ENCODE data around the gene ZNF580. TPM values are rescaled to one million over a fixed set of nuclear protein-coding genes. Genes with fewer than 3 reads are reported as not detected.

Gene ZNF580
- total RNA-seq, 1 donor from 2014 or later, result 41.8 TPM

DNA sequence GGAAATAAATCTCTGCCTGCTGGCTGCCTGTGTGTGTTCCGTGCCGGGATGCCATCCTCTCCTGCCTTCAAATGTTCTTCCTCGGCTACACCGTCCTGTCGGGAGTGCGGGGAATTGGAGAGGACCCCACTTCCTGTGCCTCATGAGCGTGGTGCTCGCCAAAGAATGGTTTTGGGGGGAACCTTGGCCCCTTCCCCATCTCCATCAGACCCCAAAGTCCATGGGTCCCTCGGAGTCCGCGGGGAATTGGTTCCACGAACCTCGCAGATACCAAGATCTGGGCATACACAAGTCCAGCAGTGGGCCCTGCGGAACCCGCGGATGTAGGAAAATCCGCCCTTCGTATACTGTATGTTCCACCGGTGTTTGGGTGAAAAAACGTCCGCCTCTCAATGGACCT is 37.7 kb upstream of the ZNF580 start:
- Mint-ChIP-seq H3K27ac (ENCODE audit: unreplicated experiment) (no peak overlapping the region), H3K27me3 (ENCODE audit: low read depth) (no peaks in the 10 kb centered on the region), H3K36me3 (ENCODE audit: low read depth) (peaks cover 5% of the 10 kb centered on the region), H3K4me3 (peak overlapping the region; percentile 69), H3K4me1 (peaks cover 48% of the 10 kb centered on the region), H3K9me3 (peaks cover 5% of the 10 kb centered on the region)
- DNase-seq (ENCODE audit: low read depth, low spot score), result no peak
- TF ChIP-seq, protein P1, sequence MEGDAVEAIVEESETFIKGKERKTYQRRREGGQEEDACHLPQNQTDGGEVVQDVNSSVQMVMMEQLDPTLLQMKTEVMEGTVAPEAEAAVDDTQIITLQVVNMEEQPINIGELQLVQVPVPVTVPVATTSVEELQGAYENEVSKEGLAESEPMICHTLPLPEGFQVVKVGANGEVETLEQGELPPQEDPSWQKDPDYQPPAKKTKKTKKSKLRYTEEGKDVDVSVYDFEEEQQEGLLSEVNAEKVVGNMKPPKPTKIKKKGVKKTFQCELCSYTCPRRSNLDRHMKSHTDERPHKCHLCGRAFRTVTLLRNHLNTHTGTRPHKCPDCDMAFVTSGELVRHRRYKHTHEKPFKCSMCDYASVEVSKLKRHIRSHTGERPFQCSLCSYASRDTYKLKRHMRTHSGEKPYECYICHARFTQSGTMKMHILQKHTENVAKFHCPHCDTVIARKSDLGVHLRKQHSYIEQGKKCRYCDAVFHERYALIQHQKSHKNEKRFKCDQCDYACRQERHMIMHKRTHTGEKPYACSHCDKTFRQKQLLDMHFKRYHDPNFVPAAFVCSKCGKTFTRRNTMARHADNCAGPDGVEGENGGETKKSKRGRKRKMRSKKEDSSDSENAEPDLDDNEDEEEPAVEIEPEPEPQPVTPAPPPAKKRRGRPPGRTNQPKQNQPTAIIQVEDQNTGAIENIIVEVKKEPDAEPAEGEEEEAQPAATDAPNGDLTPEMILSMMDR (conservative IDR thresholded peaks at IDR 0.05), result no peak

DNA sequence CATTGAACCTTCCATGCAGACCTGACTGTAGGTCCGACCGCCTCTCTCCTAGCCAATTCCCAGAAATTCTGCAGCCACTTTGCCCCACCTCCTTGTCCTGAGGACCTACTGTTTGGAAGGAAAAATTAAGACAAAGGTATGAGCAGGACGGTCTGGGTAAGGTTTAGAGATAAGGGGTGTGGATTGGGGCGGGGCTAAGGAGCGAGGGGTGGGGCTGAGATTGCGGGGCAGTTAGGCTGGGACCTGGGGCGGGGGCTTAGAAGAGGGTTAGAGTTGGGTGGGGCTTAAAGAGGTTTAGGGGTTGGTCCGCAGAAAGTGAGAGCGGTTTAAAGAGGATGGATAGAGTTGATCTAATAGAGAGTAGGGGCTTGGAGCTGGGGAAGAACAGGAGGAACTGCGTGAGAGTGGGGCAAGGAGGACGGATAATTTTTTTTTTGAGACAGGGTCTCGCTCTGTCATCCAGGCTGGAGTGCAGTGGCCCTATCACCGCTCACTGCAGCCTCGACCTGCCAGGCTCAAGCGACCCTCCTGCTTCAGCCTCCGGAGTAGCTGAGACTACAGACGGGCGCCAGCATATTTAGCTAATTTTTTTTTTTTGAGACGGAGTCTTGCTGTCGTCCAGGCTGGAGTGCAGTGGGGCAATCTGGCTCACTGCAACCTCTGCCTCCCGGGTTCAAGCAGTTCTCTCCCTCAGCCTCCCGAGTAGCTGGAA is 37.1 kb upstream of the ZNF580 start:
- peaks cover 2% of the 10 kb centered on the region for H3K9me3 Mint-ChIP-seq
- peak overlapping the region; percentile 69 for H3K4me3 Mint-ChIP-seq
- TF ChIP-seq, protein P1 (conservative IDR thresholded peaks at IDR 0.05), result no peak
- peaks cover 48% of the 10 kb centered on the region for H3K4me1 Mint-ChIP-seq
- no peak overlapping the region for H3K27ac Mint-ChIP-seq (ENCODE audit: unreplicated experiment)
- DNase-seq (ENCODE audit: low read depth, low spot score), result no peak
- H3K36me3 Mint-ChIP-seq (ENCODE audit: low read depth), result peaks cover 2% of the 10 kb centered on the region
- no peaks in the 10 kb centered on the region for H3K27me3 Mint-ChIP-seq (ENCODE audit: low read depth)

DNA sequence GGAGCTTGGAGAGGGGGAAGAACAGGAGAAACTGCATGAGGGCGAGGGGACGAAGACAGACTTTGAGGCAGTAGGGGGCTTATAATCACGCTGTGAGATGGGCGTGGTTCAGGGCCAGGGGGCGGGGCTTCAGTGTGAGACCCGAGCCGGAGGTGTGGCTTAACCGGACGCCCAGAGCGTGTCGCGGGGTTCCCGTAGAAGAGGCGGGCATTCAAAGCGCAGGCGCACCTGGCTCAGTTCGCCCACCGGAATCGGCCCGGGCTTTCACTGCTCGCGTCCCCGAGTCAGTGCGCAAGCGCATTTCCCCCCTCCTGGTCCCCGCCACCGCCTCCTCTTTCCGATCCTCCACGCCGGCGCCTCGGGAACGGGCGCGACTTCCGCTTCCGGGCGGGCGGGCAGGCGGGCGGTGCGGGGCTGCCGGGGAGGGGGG is 35.6 kb upstream of the ZNF580 start:
- peaks cover 50% of the 10 kb centered on the region for H3K4me1 Mint-ChIP-seq
- DNase-seq (ENCODE audit: low read depth, low spot score), result peak; percentile 99
- H3K27ac Mint-ChIP-seq (ENCODE audit: unreplicated experiment), result peak overlapping the region; percentile 92
- H3K4me3 Mint-ChIP-seq, result peak overlapping the region; percentile 93
- peaks cover 7% of the 10 kb centered on the region for H3K36me3 Mint-ChIP-seq (ENCODE audit: low read depth)
- H3K27me3 Mint-ChIP-seq (ENCODE audit: low read depth), result no peaks in the 10 kb centered on the region
- H3K9me3 Mint-ChIP-seq, result no peaks in the 10 kb centered on the region
- TF ChIP-seq, protein P1 (conservative IDR thresholded peaks at IDR 0.05), result no peak

DNA sequence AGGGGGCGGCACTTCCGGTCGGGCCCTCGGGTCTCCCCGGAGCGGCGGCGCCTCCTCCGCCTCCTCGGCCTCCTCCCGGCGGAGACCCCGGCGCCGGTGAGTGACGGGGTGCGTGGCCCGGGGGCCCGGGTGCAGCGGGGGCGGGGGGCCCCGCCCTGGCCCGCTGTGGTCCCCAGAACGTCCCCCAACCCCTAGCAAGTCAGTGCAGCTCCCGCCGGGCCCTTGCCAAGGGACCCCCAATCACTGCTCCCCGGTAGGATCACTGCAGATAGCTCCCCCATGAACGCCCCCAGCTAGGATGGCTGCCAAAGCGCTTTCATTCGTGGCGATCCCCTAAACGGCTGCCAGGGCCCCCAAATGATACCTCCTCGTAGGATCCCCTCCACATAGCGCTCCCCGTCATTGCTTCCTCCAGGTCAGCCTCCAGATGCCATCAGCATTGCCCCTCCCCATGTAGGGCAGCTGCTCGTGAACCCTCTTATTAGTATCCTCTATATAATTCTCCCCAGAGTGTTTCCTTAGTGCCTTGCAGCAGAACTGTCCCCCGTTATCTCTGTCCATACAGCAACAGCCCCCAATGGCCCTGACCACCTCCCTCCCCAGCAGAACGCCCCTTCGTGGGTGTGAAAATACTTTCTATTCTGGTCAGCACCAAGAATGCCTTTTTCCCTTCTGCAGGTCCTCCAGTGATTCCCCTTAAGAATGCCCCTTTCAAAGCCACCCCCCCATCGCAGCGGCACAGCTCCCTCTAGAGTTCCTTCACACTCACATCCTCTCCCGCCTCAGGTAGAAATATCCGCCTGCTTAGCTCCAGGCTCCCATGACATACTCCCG is 34.9 kb upstream of the ZNF580 start, which contains the start of gene ZNF865:
ZNF865 (plus strand) TSS at position 11 of the 834 bp plus-strand sequence. CDS start 7,972 bp downstream, outside the sequence.
- H3K27me3 Mint-ChIP-seq (ENCODE audit: low read depth), result no peaks in the 10 kb centered on the region
- no peaks in the 10 kb centered on the region for H3K9me3 Mint-ChIP-seq
- peak within 1 kb of the TSS; percentile 92 for H3K27ac Mint-ChIP-seq (ENCODE audit: unreplicated experiment)
- H3K4me1 Mint-ChIP-seq, result peaks cover 49% of the 10 kb centered on the region
- H3K4me3 Mint-ChIP-seq, result peak within 1 kb of the TSS; percentile 97
- H3K36me3 Mint-ChIP-seq (ENCODE audit: low read depth), result peaks cover 7% of the 10 kb centered on the region
- TF ChIP-seq, protein P1 (conservative IDR thresholded peaks at IDR 0.05), result peak; percentile 73
- peak; percentile 64 for DNase-seq (ENCODE audit: low read depth, low spot score)

DNA sequence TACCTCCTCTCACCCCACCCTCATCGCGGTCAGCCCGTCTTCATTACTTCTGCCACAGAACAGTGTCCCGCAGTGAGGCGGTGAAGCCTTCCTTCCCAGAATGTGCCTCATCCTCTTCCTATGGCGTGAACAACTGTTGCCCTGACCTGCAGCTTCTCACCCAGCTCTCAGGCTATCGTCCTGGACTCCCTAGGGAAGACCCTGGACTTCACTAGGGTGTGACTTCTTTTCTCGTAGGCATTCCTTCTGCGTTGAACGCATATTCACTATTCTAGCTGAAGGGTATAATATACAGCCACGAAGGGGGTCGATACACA is 34.4 kb upstream of the ZNF580 start:
- peak overlapping the region; percentile 97 for H3K4me3 Mint-ChIP-seq
- peak overlapping the region; percentile 76 for H3K27ac Mint-ChIP-seq (ENCODE audit: unreplicated experiment)
- no peaks in the 10 kb centered on the region for H3K27me3 Mint-ChIP-seq (ENCODE audit: low read depth)
- no peaks in the 10 kb centered on the region for H3K9me3 Mint-ChIP-seq
- no peak for DNase-seq (ENCODE audit: low read depth, low spot score)
- H3K4me1 Mint-ChIP-seq, result peaks cover 43% of the 10 kb centered on the region
- TF ChIP-seq, protein P1 (conservative IDR thresholded peaks at IDR 0.05), result no peak
- peaks cover 7% of the 10 kb centered on the region for H3K36me3 Mint-ChIP-seq (ENCODE audit: low read depth)
